IgD-negative memory B cell (primary cell): Measurements from ENCODE around the gene RHBDL3. TPM values are rescaled to one million over a fixed set of nuclear protein-coding genes. Genes with fewer than 3 reads are reported as not detected.
"Not testable (repeated sequence)": the region's sequence is repeated elsewhere in the genome, so short reads cannot be mapped to it uniquely, and the experiment has no call there.

Experiments used
- H3K27ac Mint-ChIP-seq, 3 donors: one replicate each; pipeline ENCODE4 v1.8.0; 2020 to 2022; ENCODE audit warnings: mild to moderate bottlenecking in 3 of 3, mixed read lengths in 3 of 3, moderate library complexity in 1 of 3
- H3K27me3 Mint-ChIP-seq: one replicate; pipeline ENCODE4 v1.8.0; 2021; ENCODE audit warnings: mixed read lengths
- H3K36me3 Mint-ChIP-seq: one replicate; pipeline ENCODE4 v1.8.0; 2020; ENCODE audit warnings: mild to moderate bottlenecking, mixed read lengths
- H3K4me1 Mint-ChIP-seq, 3 donors: one replicate each; pipeline ENCODE4 v1.8.0; 2020 to 2022; ENCODE audit warnings: mixed read lengths in 3 of 3, mild to moderate bottlenecking in 1 of 3
- H3K4me3 Mint-ChIP-seq, 4 donors: one replicate each; pipeline ENCODE4 v1.8.0; 2020 to 2022; ENCODE audit warnings: mild to moderate bottlenecking in 4 of 4, mixed read lengths in 4 of 4, moderate library complexity in 3 of 4
- H3K9me3 Mint-ChIP-seq, 3 donors: one replicate each; pipeline ENCODE4 v1.8.0; 2020 to 2021; ENCODE audit warnings: mixed read lengths in 3 of 3, mild to moderate bottlenecking in 1 of 3
- polyA plus RNA-seq: library from polyadenylated mRNA; unstranded; fragments of 300-500 nt; fragmentation: Illumina TruSeq; gene quantifications from one replicate; pipeline ENCODE4 v1.2.3, GENCODE V29; 2021

RHBDL3 gene
- polyA plus RNA-seq, 1 donor from 2014 or later: not detected

- peaks cover 0 to 15% (median 10%) of the 10 kb centered on the region in 3 donors for H3K4me1 Mint-ChIP-seq
- H3K36me3 Mint-ChIP-seq: peaks cover 1% of the 10 kb centered on the region
- no peaks in the 10 kb centered on the region for H3K9me3 Mint-ChIP-seq
- H3K27me3 Mint-ChIP-seq: peaks cover 17% of the 10 kb centered on the region
- H3K4me3 Mint-ChIP-seq: peak overlapping the region in 2 of 4 donors; percentile 14 to 65
- no peak overlapping the region for H3K27ac Mint-ChIP-seq
These were observed 26.5 kb downstream of the RHBDL3 start for GRCh38 chr17:32292094-32292493.

GRCh38 chr17:32297424-32297823 lies 31.8 kb downstream of the RHBDL3 start:
- no peaks in the 10 kb centered on the region for H3K9me3 Mint-ChIP-seq
- peaks cover 0 to 10% (median 6%) of the 10 kb centered on the region in 3 donors for H3K4me1 Mint-ChIP-seq
- H3K4me3 Mint-ChIP-seq: no peak overlapping the region
- H3K27me3 Mint-ChIP-seq: no peaks in the 10 kb centered on the region
- H3K27ac Mint-ChIP-seq: no peak overlapping the region
- H3K36me3 Mint-ChIP-seq: no peaks in the 10 kb centered on the region

GRCh38 chr17:32297860-32298259 lies 32.2 kb downstream of the RHBDL3 start:
- H3K36me3 Mint-ChIP-seq: no peaks in the 10 kb centered on the region
- H3K9me3 Mint-ChIP-seq: no peaks in the 10 kb centered on the region
- no peak overlapping the region for H3K4me3 Mint-ChIP-seq
- H3K27ac Mint-ChIP-seq: no peak overlapping the region
- H3K4me1 Mint-ChIP-seq: peaks cover 0 to 6% (median 3%) of the 10 kb centered on the region in 3 donors
- no peaks in the 10 kb centered on the region for H3K27me3 Mint-ChIP-seq

GRCh38 chr17:32298298-32298697 lies 32.7 kb downstream of the RHBDL3 start:
- no peaks in the 10 kb centered on the region for H3K9me3 Mint-ChIP-seq
- H3K4me1 Mint-ChIP-seq: peaks cover 0 to 2% (median 0%) of the 10 kb centered on the region in 3 donors
- no peaks in the 10 kb centered on the region for H3K36me3 Mint-ChIP-seq
- H3K27me3 Mint-ChIP-seq: no peaks in the 10 kb centered on the region
- no peak overlapping the region for H3K4me3 Mint-ChIP-seq
- H3K27ac Mint-ChIP-seq: peak overlapping the region in 1 of 3 donors; percentile 43

GRCh38 chr17:32298721-32299579 lies 33.3 kb downstream of the RHBDL3 start:
- Mint-ChIP-seq H3K4me1 (peaks cover 0 to 2% (median 0%) of the 10 kb centered on the region in 3 donors), H3K27me3 (no peaks in the 10 kb centered on the region), H3K27ac (peak overlapping the region in 1 of 3 donors; percentile 43), H3K36me3 (peaks cover 2% of the 10 kb centered on the region), H3K4me3 (no peak overlapping the region), H3K9me3 (no peaks in the 10 kb centered on the region)

GRCh38 chr17:32299580-32300164 lies 34.0 kb downstream of the RHBDL3 start:
- Mint-ChIP-seq H3K4me1 (no peaks in the 10 kb centered on the region), H3K27me3 (no peaks in the 10 kb centered on the region), H3K36me3 (peaks cover 2% of the 10 kb centered on the region), H3K27ac (no peak overlapping the region), H3K9me3 (no peaks in the 10 kb centered on the region), H3K4me3 (no peak overlapping the region)

- Mint-ChIP-seq H3K36me3 (peaks cover 2% of the 10 kb centered on the region), H3K27me3 (peaks cover 3% of the 10 kb centered on the region), H3K9me3 (no peaks in the 10 kb centered on the region), H3K4me1 (no peaks in the 10 kb centered on the region), H3K4me3 (no peak overlapping the region), H3K27ac (no peak overlapping the region)
These were observed 36.4 kb downstream of the RHBDL3 start for GRCh38 chr17:32302037-32302436.

GRCh38 chr17:32302860-32303649 lies 37.4 kb downstream of the RHBDL3 start:
- H3K36me3 Mint-ChIP-seq: peaks cover 2% of the 10 kb centered on the region
- H3K27me3 Mint-ChIP-seq: peaks cover 6% of the 10 kb centered on the region
- H3K4me3 Mint-ChIP-seq: no peak overlapping the region
- H3K27ac Mint-ChIP-seq: no peak overlapping the region
- no peaks in the 10 kb centered on the region for H3K4me1 Mint-ChIP-seq
- no peaks in the 10 kb centered on the region for H3K9me3 Mint-ChIP-seq

- H3K27ac Mint-ChIP-seq: no peak overlapping the region
- no peaks in the 10 kb centered on the region for H3K4me1 Mint-ChIP-seq
- no peaks in the 10 kb centered on the region for H3K9me3 Mint-ChIP-seq
- H3K27me3 Mint-ChIP-seq: peaks cover 6% of the 10 kb centered on the region
- H3K4me3 Mint-ChIP-seq: no peak overlapping the region
- peaks cover 2% of the 10 kb centered on the region for H3K36me3 Mint-ChIP-seq
These were observed 38.2 kb downstream of the RHBDL3 start for GRCh38 chr17:32303781-32304288.

- no peaks in the 10 kb centered on the region for H3K4me1 Mint-ChIP-seq
- H3K27ac Mint-ChIP-seq: no peak overlapping the region
- peaks cover 7% of the 10 kb centered on the region for H3K27me3 Mint-ChIP-seq
- H3K4me3 Mint-ChIP-seq: no peak overlapping the region
- no peaks in the 10 kb centered on the region for H3K9me3 Mint-ChIP-seq
- peaks cover 2% of the 10 kb centered on the region for H3K36me3 Mint-ChIP-seq
These were observed 39.4 kb downstream of the RHBDL3 start for GRCh38 chr17:32305049-32305448.

GRCh38 chr17:32307658-32308057 lies 42.0 kb downstream of the RHBDL3 start:
- Mint-ChIP-seq H3K27me3 (peaks cover 8% of the 10 kb centered on the region), H3K27ac (no peak overlapping the region), H3K9me3 (no peaks in the 10 kb centered on the region), H3K4me1 (no peaks in the 10 kb centered on the region), H3K36me3 (peaks cover 2% of the 10 kb centered on the region), H3K4me3 (no peak overlapping the region)

- Mint-ChIP-seq H3K4me1 (no peaks in the 10 kb centered on the region), H3K27me3 (peaks cover 8% of the 10 kb centered on the region), H3K9me3 (no peaks in the 10 kb centered on the region), H3K4me3 (peak overlapping the region in 1 of 4 donors; percentile 9), H3K36me3 (no peaks in the 10 kb centered on the region), H3K27ac (no peak overlapping the region)
These were observed 45.5 kb downstream of the RHBDL3 start for GRCh38 chr17:32311028-32311536.

GRCh38 chr17:32314636-32315035 lies 49.0 kb downstream of the RHBDL3 start:
- no peak overlapping the region for H3K4me3 Mint-ChIP-seq
- H3K27me3 Mint-ChIP-seq: peaks cover 4% of the 10 kb centered on the region
- H3K27ac Mint-ChIP-seq: no peak overlapping the region
- H3K4me1 Mint-ChIP-seq: peaks cover 4 to 8% (median 6%) of the 10 kb centered on the region in 3 donors
- no peaks in the 10 kb centered on the region for H3K36me3 Mint-ChIP-seq
- H3K9me3 Mint-ChIP-seq: no peaks in the 10 kb centered on the region

GRCh38 chr17:32315171-32315570 lies 49.5 kb downstream of the RHBDL3 start:
- Mint-ChIP-seq H3K4me3 (no peak overlapping the region), H3K4me1 (peaks cover 6 to 10% (median 8%) of the 10 kb centered on the region in 3 donors), H3K27me3 (peaks cover 3% of the 10 kb centered on the region), H3K27ac (no peak overlapping the region), H3K36me3 (no peaks in the 10 kb centered on the region), H3K9me3 (no peaks in the 10 kb centered on the region)

GRCh38 chr17:32316653-32317052 lies 51.0 kb downstream of the RHBDL3 start:
- peaks cover 6 to 10% (median 8%) of the 10 kb centered on the region in 3 donors for H3K4me1 Mint-ChIP-seq
- H3K27ac Mint-ChIP-seq, H3K9me3 Mint-ChIP-seq, H3K27me3 Mint-ChIP-seq, H3K36me3 Mint-ChIP-seq, H3K4me3 Mint-ChIP-seq: not testable (repeated sequence)
